Erythroblast (primary cell): ENCODE data around the gene PDHB.

ENCODE experiments used
- DNase-seq, 2 experiments: peaks; one replicate each; lab custom pipeline; 2025; lab: John Stamatoyannopoulos, UW
- GATA1 ChIP-seq: IDR thresholded peaks from 2 replicates; pipeline ENCODE4 v1.6.1; 2011; ENCODE audit warnings: low read depth, mild to moderate bottlenecking, control low read depth, low read length, moderate library complexity
- POLR2A ChIP-seq: IDR thresholded peaks from 2 replicates; pipeline ENCODE4 v1.6.1; 2011; ENCODE audit warnings: mild to moderate bottlenecking, low read length

PDHB gene

GRCh38 chr3:58403513-58404109 is 30.0 kb downstream of the PDHB start:
- TF ChIP-seq GATA1 (no peak), POLR2A (no peak)
- no peak for DNase-seq

GRCh38 chr3:58398669-58399333 is 34.8 kb downstream of the PDHB start:
- DNase-seq: no peak
- TF ChIP-seq POLR2A (no peak), GATA1 (no peak)

GRCh38 chr3:58394339-58394738 is 39.3 kb downstream of the PDHB start:
- DNase-seq: no peak
- TF ChIP-seq GATA1: no peak
- no peak for TF ChIP-seq POLR2A

- no peak for DNase-seq
- TF ChIP-seq GATA1 (no peak), POLR2A (no peak)
These were observed 41.5 kb downstream of the PDHB start for GRCh38 chr3:58392181-58392580.

GRCh38 chr3:58391156-58391865 is 42.3 kb downstream of the PDHB start:
- no peak for TF ChIP-seq GATA1
- TF ChIP-seq POLR2A: no peak
- no peak for DNase-seq

- TF ChIP-seq GATA1 (no peak), POLR2A (no peak)
- no peak for DNase-seq
These were observed 45.0 kb downstream of the PDHB start for GRCh38 chr3:58388550-58389091.

- TF ChIP-seq GATA1 (no peak), POLR2A (no peak)
- DNase-seq: no peak
These were observed 45.7 kb downstream of the PDHB start for GRCh38 chr3:58387650-58388546.

GRCh38 chr3:58386626-58387365 is 46.8 kb downstream of the PDHB start:
- TF ChIP-seq POLR2A: no peak
- no peak for TF ChIP-seq GATA1
- DNase-seq: no peak

- no peak for TF ChIP-seq POLR2A
- TF ChIP-seq GATA1: no peak
- DNase-seq: no peak
These were observed 49.1 kb downstream of the PDHB start for GRCh38 chr3:58384381-58385090.

- no peak for DNase-seq
- no peak for TF ChIP-seq POLR2A
- TF ChIP-seq GATA1: no peak
These were observed 49.7 kb downstream of the PDHB start for GRCh38 chr3:58383904-58384303.

GRCh38 chr3:58383476-58383875 is 50.2 kb downstream of the PDHB start:
- no peak for DNase-seq
- TF ChIP-seq POLR2A: no peak
- no peak for TF ChIP-seq GATA1

GRCh38 chr3:58379351-58380073 is 54.1 kb downstream of the PDHB start:
- TF ChIP-seq GATA1 (no peak), POLR2A (no peak)
- DNase-seq: no peak
